ENCODE results near the gene INPP5A.
"Not testable (repeated sequence)": the region's sequence is repeated elsewhere in the genome, so short reads cannot be mapped to it uniquely, and the experiment has no call there.

INPP5A gene

GRCh38 chr10:132810807-132811700 lies 273.5 kb downstream of the INPP5A start:
- no peak for DNase-seq

- DNase-seq, result no peak
Observed at GRCh38 chr10:132811891-132812481, 274.4 kb downstream of the INPP5A start.

- no peak for DNase-seq
Observed at GRCh38 chr10:132812520-132812919, 274.9 kb downstream of the INPP5A start.

GRCh38 chr10:132813001-132813401 lies 275.4 kb downstream of the INPP5A start:
- DNase-seq, result no peak

GRCh38 chr10:132813560-132814468 lies 276.2 kb downstream of the INPP5A start:
- no peak for DNase-seq

- DNase-seq, result no peak
Observed at GRCh38 chr10:132814469-132814856, 276.9 kb downstream of the INPP5A start.

GRCh38 chr10:132815168-132815857 lies 277.7 kb downstream of the INPP5A start:
- no peak for DNase-seq

GRCh38 chr10:132816718-132817117 lies 279.1 kb downstream of the INPP5A start:
- DNase-seq, result no peak

- no peak for DNase-seq
Observed at GRCh38 chr10:132817701-132818211, 280.2 kb downstream of the INPP5A start.

- DNase-seq, result no peak
Observed at GRCh38 chr10:132820056-132820455, 282.5 kb downstream of the INPP5A start.

GRCh38 chr10:132825783-132826523 lies 288.4 kb downstream of the INPP5A start:
- DNase-seq, result not testable (repeated sequence)

- no peak for DNase-seq
Observed at GRCh38 chr10:132826524-132827422, 289.2 kb downstream of the INPP5A start.

GRCh38 chr10:132827423-132827789 lies 289.8 kb downstream of the INPP5A start:
- no peak for DNase-seq

- DNase-seq, result no peak
Observed at GRCh38 chr10:132827861-132828539, 290.4 kb downstream of the INPP5A start.

- DNase-seq, result no peak
Observed at GRCh38 chr10:132828681-132829080, 291.1 kb downstream of the INPP5A start.

GRCh38 chr10:132829403-132829802 lies 291.8 kb downstream of the INPP5A start:
- no peak for DNase-seq

- no peak for DNase-seq
Observed at GRCh38 chr10:132832186-132832969, 294.8 kb downstream of the INPP5A start.
